Eye (tissue), 1 donor: Measurements from ENCODE around the gene PLAAT3.
"Not testable (repeated sequence)": the region's sequence is repeated elsewhere in the genome, so short reads cannot be mapped to it uniquely, and the experiment has no call there.

Source experiments
- DNase-seq: peaks from one replicate; pipeline ENCODE4 v3.0.0-alpha.2; 2015

Gene PLAAT3

DNA sequence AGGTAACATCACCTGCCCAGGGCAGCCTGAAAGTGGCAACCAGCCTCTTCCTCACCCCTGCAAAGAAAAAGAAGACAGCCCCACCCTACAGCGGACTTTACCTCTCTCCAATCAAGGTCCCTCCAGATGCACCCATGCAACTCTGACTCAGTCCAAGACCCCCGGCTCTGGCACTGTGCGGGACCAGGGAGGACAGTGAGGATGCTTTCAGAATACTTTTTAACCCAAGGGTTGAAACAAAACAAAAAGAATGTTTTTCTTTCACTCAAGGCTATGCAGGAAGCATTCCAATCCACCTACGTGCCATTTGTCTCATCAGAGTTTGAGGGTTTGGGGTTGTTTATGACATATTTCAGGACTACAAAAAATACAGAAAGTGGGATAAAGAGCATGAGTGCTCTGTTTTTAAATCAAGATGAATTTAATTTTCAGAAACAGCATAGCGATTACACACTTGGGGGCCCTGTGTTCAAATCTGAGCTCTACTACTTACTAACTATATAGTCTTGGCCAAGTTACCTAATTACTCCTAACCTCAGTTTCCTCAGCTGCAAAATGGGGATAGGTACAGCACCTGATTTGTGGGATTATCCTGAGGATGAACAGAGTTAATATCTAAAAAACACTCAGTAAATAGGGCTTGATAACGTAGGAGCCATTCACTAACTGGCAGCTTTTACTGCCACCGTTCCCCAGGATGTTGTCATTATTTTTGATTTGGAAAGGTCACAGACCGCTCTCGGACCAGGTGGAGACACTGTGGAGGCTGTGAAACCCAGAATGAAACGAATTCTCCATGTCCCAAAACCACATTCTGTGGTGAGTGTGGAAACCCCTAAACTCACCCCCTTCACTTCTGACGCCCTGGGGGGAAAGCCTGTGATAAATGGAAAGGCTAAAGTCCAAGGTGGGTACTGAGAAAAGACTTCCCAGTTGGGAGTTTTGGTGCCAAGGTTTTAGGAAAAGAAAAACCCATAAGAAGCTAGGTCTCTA lies 5.6 kb downstream of the PLAAT3 start:
- DNase-seq: no peak

DNA sequence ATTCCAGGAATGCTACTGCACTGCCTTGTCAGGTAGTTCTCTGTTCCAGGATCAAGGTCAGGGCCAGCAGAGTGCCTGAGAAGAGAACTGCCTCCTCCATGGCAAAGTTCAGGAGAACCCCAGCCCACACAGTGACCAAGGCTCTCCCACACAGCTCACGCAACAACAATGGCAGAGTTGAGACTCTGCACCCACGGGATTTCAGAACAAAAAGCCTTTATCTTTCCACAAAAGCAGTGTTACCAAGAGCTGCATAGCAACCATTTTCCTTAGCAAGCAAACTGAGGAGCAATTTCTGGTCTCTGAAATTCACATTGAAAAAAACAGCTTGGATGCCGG lies 11.1 kb downstream of the PLAAT3 start:
- peak; percentile 24 for DNase-seq

DNA sequence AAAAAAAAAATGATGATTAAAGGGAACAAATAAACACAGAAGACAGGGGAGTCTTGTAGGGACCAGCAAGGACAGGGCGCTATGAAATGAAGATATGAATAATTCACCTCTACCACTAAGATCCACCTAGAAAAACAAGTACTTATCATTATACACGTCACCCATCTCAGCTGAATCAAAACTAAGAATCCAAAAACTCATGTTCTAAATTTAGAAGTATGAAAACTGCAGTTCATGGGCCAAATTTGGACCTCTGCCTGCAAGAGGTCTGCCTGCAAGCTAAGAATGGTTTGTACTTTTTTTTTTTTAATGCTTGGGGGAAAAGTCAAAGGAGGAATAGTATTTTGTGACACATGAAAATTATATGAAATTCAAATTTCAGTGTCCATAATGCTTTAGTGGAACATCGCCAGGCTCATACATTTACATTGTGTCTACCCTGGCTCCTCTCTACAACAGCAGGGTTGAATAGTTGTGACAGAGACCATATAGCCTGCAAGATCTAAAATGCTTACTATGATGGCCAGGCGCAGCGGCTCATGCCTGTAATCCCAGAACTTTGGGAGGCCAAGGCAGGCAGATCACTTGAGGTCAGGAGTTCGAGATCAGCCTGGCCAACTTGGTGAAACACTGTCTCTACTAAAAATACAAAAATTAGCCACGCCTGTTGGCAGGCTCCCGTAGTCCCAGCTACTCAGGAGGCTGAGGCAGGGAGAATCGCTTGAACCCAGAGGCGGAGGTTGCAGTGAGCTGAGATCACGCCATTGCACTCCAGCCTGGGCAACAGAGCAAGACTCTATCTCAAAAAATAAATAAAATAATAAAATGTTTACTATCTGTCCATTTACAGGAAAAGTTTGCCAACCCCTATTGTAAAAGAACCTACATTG lies 11.7 kb downstream of the PLAAT3 start:
- DNase-seq: not testable (repeated sequence)

DNA sequence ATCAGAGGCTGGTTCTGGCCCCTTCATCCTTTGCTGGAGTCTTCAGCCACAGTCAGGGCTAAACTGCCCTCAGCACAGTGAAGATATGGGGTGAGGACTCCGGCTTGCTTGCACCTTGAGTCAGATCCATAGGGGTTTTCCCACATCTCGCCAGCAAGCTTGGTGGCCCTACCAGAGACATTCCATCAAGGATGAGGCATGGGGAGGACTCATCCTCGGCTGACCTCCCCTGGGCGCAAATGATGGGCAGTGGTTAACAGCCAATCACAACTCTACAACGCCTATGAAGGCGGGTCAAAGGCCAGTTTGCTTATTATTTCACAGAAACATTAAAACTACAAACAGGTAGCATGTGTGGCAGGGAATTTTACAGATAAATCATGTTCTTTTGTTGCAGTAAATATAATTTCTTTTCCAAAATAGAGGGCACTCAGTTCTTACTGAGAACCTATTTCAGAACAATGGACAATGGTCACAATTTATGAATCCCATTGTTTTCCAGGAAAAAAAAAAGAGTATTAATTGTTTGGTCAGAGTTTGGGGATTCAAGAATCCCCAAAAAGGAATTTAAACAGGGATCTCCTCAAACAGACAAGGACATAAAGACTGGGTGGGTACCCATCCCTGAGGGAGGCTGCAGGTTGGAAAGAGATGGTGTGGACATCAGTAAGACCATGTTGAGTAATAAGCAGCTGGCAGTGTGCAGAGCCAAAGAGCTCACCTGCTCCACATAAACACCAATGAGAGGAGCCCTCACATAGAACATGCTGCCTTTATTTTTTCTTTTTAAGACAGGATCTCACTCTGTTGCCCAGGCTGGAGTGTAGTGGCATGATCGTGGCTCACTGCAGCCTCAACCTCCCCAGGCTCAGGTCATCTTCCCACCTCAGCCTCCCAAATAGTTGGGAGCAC lies 14.8 kb downstream of the PLAAT3 start:
- no peak for DNase-seq

DNA sequence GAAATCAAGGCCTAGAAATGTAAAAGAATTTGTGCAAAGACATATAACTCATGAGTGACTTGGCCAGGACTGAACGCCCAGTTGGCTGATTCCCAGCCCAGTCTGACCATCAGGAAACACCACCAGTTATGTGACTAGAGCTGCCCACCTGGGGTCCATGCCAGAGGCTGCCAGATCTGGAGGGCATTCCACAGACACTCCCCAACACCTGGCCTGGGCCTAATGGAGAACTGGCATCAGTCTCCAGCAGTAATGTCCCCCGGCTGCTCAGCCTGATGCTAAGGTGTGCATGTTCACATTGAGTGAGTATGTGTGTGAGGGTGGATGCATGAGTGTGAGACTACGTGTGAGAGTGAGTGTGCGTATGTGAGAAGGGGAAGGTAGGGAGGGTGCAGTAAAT lies 15.7 kb downstream of the PLAAT3 start:
- DNase-seq: no peak

DNA sequence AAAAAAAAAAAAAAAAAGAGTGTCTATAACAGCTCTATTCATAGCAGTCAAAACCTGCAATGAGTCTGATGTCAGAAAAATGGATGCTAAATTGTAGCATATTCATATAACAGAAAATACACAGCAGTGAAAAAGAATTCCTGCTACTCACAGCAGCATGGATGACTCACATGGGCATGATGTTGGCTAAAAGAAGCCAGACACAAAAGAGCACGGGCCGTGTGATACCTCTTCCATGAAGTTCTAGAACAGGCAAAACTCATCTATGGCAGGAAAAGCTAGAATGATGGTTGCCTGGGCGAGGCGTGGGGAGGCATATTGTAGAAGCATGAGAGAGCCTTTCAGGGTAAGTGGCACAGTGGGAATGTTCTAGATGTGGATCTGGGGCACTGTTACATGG lies 18.9 kb downstream of the PLAAT3 start:
- no peak for DNase-seq

DNA sequence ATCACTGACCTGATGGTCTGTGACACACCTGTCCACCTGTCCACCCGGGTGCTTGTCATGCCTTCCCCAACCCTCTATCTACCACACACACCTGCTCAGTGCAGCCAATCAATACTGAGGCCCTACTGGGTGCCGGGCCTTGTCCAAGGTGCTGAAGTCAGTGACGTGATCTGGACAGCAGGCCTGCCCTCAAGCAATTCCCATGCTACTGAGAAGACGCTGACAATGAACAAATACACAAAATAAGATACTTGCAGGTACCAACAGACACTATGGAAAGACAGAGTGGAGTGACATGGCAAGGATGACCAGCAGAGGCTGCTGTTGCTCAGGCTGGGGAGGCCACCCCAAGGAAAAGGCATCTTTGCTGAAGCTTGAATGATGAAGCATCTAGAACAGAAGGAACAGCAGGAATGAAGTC lies 21.2 kb downstream of the PLAAT3 start:
- DNase-seq: peak; percentile 10

DNA sequence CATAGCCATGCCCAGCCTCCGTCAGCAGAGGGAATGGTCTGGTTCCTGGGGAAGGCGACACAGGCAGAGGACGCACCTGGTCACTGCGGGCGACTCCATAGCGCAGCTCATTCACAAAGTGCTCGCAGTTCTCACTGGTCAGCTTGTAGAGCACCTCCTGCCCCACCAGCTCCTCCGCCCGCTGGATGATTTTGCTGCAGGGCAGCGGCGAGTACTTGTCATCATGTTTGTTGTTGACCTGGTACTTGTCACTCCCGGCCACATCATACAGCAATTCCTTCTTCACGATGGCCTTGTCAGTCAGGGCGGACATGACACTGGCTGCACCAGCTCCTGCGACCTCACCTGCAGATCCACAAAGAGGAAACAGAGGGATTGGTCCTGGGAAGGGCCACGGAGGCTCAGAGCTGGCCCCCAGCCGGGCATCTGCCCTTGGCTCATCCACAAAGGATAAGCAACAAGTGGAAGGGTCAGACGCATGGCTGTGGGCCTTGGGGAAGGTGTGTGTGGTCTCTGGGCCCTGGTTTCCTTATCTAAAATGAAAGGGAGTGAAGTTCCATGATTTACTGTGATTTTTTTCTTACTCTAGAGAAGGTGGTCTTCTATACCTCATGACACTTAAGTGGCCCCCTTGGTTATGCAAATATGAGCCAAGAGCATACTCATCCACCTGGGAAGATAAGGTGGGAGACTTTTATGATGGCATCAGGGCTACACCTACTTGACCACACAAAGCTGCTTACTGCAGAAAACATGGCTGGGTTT lies 24.0 kb downstream of the PLAAT3 start:
- no peak for DNase-seq

DNA sequence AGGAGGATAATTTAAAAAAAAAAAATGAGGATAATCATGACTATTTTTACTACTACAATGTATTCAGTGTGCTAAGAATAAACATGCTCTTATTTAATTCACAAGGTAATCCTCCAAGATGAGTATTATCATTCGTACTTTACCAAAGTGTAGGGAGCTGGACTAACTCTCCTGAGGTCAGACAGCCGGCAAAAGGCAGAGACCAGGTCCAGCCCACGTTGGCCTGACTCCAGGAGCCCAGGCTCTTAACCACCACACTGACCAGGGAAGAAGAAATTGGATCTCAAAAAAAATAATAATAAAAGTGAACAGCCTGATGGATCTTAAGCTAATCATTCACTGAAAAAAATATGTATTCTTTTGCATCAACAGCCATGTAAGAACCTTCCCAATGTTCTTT lies 25.2 kb downstream of the PLAAT3 start:
- DNase-seq: no peak

DNA sequence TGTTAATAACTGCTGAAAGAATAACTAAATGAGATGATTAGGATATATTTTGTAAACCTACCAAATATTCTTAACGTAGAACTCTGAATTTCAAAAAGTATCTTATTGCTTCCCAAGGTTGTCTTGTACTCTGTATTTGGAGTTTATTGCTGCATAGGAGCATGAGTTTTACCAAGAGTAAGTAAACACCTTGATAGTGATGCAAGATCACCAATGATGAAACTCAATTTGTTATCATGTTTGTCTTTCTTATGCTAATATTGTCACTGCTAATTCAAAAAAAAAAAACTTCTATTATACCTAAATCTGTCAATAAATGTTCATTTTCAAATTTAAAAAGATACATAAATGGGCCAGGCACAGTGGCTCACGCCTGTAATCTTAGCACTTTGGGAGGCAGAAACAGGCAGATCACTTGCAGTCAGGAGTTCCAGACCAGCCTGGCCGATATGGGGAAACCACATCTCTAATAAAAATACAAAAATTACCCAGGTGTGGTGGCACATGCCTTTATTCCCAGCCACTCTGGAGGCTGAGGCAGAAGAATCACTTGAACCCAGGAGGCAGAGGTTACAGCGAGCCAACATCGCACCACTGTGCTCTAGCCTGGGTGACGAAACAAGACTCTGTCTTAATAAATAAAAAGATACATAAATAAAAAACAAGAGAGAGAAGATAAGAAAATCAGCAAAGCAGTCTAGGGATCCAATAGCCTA lies 27.6 kb downstream of the PLAAT3 start:
- DNase-seq: no peak

DNA sequence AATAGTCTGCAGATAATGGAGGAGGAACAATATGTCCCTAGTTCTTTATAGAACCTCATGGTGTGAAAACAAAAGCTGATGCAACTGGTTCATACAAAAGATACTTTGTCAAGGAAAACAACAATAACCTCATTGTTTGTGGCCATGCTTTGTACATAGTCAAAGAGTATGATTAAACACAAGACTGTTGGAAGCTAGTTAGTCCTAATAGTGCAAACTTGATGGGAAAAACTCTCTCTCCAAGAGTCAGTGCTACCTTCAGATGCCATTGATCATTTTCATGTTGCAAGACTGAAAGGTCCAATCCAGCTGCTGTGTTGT lies 30.9 kb downstream of the PLAAT3 start:
- DNase-seq: no peak

DNA sequence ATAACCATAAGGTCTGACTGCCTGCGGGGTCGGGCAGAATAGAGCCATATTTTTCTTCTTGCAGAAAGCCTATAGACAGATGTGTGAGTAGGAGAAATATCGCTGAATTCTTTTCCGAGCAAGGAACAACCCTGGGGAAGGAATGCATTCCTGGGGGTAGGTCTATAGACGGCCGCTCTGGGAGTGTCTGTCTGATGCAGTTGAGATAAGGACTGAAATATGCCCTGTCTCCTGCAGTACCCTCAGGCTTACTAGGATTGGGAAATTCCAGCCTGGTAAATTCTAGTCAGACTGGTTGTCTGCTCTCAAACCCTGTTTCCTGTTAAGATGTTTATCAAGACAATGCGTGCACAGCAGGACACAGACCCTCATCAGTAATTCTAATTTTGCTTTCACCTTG lies 33.0 kb downstream of the PLAAT3 start:
- not testable (repeated sequence) for DNase-seq

DNA sequence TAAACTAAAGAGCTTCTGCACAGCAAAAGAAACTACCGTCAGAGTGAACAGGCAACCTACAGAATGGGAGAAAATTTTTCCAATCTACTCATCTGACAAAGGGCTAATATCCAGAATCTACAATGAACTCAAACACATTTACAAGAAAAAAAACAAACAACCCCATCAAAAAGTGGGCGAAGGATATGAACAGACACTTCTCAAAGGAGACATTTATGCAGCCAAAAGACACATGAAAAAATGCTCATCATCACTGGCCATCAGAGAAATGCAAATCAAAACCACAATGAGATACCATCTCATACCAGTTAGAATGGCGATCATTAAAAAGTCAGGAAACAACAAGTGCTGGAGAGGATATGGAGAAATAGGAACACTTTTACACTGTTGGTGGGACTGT lies 35.4 kb downstream of the PLAAT3 start:
- DNase-seq: not testable (repeated sequence)

DNA sequence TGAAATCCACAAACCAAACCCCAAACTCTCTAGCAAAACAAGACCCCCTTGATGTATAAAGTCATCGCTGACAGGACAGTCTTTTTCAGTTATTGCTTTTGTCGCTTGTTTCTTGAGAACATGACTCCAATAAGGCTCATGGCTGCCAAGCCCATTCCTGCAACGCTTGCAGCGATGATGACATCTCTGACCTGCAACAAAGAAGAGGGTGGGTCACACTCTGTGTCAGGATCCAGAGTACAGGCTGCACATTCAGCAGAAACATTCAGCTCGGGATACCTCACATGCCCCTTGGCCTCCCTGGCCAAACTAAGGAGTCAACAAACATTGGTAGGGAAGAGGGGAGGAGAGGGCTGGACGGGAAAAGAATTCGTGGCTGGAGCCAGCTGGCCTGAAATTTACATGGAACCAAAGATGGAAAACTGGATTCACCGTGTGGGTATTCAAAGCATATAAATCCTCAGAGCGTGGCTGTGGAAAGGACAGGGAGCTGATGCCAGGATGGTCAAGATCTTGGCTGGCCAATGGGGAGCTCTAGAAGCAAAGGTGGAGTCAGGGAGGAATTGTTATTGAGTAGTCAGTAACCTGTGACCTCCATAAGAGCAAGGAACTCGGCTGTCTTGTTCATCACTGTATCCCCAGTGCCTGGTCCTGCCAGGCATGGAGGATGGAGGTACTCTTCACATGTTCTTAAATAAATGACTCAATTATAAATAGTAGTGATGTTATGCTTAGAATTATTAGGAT lies 39.2 kb downstream of the PLAAT3 start:
- DNase-seq: no peak

DNA sequence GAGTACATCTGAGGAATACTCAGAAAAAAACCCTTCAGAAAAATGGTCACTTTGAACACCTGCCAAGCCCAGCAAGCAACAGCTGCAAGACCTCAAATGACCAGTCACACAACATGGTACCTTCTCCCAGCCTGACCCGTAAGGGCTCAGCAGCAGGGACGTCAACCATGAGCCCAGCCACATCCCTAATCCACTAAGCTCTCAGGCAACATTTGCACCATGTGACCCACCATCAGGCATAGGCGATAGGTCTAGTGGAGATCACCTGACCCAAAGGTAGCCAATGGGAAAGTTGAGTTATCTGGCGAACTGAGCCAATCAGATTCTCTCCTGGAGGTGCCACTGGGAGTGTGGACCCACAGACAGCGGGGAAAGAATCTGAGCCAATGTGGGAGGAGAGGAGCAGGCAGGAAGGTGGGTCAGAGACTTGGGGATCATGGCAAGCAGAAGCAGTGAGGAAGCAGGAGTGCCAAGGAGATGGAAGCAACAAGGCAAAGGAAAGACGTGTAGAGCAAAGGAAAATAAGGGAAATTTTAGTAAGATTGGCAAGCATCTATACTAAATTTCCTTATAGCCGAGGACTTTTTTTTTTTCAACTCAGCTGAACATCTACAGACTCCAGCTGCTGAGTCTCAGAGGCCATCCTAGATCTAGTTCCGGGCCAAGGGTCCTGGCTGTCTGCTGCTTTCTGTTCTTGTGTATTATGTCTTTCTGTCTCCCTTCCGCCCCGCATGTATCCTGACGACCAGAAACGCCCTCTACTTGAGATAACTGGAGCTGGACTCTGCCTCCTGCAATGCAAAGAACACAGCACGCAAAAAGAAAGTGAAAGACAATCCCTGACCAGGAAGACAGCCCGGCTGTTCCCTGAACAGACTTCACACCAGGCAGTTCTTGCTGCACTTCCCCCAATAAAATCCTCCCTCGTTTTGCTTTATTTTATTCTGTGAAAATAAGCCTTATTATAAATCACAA lies 40.1 kb downstream of the PLAAT3 start:
- DNase-seq: no peak

DNA sequence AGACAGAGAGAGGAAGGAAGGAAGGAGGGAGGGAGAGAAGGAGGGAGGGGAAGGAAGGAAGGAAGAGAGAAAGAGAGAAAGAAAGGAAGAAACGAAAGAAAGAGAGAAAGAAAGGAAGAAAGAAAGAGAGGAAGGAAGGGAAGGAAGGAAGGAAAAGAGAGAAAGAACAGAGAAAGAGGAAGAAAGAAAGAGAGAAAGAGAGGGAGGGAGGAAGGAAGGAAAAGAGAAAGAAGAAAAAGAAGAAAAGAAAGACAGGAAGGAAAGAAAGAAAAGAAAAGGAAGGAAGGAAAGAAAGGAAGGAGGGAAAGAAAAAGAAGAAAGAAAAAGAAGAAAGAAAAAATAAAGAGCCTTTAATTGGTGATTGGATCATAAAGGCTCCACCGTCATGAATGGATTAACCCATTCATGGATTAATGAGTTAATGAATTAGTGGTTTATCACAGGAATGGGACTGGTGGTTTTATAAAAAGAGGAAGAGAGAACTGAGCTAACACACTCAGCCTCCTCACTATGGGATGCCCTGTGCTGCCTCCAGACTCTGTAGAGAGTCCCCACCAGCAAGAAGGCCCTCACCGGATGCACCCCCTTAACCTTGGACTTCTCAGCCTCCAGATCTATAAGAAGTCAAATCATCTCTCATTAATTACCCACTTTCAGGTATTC lies 42.1 kb downstream of the PLAAT3 start:
- no peak for DNase-seq

DNA sequence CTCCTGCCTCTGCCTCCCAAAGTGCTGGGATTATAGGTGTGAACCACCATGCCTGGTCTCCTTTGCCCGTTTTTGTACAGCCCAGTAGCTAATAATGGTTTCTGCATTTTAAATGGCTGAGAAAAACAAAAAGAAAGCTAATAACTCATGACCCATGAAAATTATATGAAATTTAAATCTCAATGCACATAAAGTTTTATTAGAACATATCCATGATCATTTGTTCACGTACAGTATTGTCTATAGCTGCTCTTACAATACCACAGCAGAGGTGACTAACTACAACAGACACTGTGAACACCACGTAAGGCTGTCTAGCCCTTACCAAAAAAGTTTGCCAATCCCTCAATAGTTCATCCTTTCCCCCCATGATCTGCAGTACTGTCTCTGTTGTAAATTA lies 44.7 kb downstream of the PLAAT3 start:
- no peak for DNase-seq

DNA sequence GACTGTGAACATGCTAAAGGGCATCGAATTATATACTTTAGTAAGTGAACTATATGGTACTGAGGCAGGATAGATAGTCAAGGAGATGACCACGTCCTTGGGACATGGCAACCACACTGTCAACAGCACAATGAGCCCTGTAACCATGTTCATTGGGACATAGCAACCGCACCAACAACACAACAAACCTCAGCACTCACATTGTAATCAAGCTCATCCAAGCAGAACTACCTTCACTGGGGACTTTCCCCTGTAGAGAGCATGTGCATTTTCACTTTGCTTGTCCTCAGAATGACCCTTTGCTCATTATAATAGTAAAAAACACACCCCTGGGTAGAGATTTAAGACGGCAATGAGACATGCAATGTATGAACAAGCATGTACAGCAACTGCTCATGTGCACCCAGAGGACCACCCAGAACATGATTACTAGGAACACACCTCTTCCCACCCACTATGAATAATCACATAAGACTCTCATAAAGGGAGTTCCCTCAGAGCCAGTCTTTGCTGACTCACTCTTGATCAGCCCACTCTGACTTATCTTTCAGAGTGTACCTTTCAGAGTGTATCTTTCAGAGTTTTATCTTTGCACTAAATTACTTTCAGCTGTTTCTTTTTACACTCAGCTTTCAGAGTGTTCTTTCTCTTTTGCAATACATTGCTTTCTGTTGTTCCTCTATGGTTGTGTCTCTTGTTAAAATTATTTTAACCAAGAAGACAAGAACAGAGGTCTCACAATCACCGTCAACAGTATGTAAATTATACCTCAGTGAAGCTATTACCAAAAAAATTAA lies 47.0 kb downstream of the PLAAT3 start:
- DNase-seq: peak; percentile 59
